ENCODE measurements around the gene FREM3.

GRCh38 chr4:143679434-143679833, 21.0 kb downstream of the FREM3 start:
- TF ChIP-seq, protein P1, sequence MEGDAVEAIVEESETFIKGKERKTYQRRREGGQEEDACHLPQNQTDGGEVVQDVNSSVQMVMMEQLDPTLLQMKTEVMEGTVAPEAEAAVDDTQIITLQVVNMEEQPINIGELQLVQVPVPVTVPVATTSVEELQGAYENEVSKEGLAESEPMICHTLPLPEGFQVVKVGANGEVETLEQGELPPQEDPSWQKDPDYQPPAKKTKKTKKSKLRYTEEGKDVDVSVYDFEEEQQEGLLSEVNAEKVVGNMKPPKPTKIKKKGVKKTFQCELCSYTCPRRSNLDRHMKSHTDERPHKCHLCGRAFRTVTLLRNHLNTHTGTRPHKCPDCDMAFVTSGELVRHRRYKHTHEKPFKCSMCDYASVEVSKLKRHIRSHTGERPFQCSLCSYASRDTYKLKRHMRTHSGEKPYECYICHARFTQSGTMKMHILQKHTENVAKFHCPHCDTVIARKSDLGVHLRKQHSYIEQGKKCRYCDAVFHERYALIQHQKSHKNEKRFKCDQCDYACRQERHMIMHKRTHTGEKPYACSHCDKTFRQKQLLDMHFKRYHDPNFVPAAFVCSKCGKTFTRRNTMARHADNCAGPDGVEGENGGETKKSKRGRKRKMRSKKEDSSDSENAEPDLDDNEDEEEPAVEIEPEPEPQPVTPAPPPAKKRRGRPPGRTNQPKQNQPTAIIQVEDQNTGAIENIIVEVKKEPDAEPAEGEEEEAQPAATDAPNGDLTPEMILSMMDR (IDR thresholded peaks at IDR 0.05; ENCODE audit: insufficient read depth, low read length, poor library complexity, severe bottlenecking): no peak
- no peak for TF ChIP-seq EZH2phosphoT487 (conservative IDR thresholded peaks at IDR 0.05; ENCODE audit: low read length)

All from SU-DHL-6 (cell line).